Measurements from ENCODE around the gene DMBX1.

DMBX1 gene

GRCh38 chr1:46456411-46456963 is 33.1 kb upstream of the DMBX1 start:
- no peak for TF ChIP-seq CTCF (IDR thresholded peaks at IDR 0.05)

GRCh38 chr1:46457178-46457577 is 32.5 kb upstream of the DMBX1 start:
- no peak for TF ChIP-seq CTCF (IDR thresholded peaks at IDR 0.05)

- no peak for TF ChIP-seq CTCF (IDR thresholded peaks at IDR 0.05)
Observed at GRCh38 chr1:46458190-46458589, 31.4 kb upstream of the DMBX1 start.

GRCh38 chr1:46458846-46459245 is 30.8 kb upstream of the DMBX1 start:
- no peak for TF ChIP-seq CTCF (IDR thresholded peaks at IDR 0.05)

- TF ChIP-seq CTCF (IDR thresholded peaks at IDR 0.05) = no peak
Observed at GRCh38 chr1:46459315-46459714, 30.3 kb upstream of the DMBX1 start.

- TF ChIP-seq CTCF (IDR thresholded peaks at IDR 0.05) = no peak
Observed at GRCh38 chr1:46461017-46461808, 28.4 kb upstream of the DMBX1 start.

- no peak for TF ChIP-seq CTCF (IDR thresholded peaks at IDR 0.05)
Observed at GRCh38 chr1:46461809-46462448, 27.7 kb upstream of the DMBX1 start.
